GM12891 (cell line): ENCODE measurements around the gene RETREG1.

Experiments
- POLR2A ChIP-seq: IDR thresholded peaks from 2 replicates; pipeline ENCODE4 v1.6.1; 2011; ENCODE audit warnings: low read depth, low read length, control low read depth
- TAF1 ChIP-seq: IDR thresholded peaks from 2 replicates; pipeline ENCODE4 v1.6.1; 2011; ENCODE audit warnings: low read depth, low read length, control low read depth

- TF ChIP-seq TAF1 (no peak), POLR2A (no peak)
Measured at GRCh38 chr5:16664368-16664767, 47.6 kb upstream of the RETREG1 start.
